ENCODE measurements around the gene GRIK4.

- TF ChIP-seq, protein P1, sequence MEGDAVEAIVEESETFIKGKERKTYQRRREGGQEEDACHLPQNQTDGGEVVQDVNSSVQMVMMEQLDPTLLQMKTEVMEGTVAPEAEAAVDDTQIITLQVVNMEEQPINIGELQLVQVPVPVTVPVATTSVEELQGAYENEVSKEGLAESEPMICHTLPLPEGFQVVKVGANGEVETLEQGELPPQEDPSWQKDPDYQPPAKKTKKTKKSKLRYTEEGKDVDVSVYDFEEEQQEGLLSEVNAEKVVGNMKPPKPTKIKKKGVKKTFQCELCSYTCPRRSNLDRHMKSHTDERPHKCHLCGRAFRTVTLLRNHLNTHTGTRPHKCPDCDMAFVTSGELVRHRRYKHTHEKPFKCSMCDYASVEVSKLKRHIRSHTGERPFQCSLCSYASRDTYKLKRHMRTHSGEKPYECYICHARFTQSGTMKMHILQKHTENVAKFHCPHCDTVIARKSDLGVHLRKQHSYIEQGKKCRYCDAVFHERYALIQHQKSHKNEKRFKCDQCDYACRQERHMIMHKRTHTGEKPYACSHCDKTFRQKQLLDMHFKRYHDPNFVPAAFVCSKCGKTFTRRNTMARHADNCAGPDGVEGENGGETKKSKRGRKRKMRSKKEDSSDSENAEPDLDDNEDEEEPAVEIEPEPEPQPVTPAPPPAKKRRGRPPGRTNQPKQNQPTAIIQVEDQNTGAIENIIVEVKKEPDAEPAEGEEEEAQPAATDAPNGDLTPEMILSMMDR (IDR thresholded peaks at IDR 0.05), result no peak
- TF ChIP-seq ZNF121 (CRISPR knock-in tag; IDR thresholded peaks at IDR 0.05) (no peak), ZNF532 (CRISPR knock-in tag; IDR thresholded peaks at IDR 0.05; ENCODE audit: borderline replicate concordance) (no peak), SP1 (CRISPR knock-in tag; conservative IDR thresholded peaks at IDR 0.05) (no peak), FOXJ3 (CRISPR knock-in tag; IDR thresholded peaks at IDR 0.05; ENCODE audit: borderline replicate concordance) (no peak), CREM (CRISPR knock-in tag; IDR thresholded peaks at IDR 0.05) (no peak), TP53 (CRISPR knock-in tag; IDR thresholded peaks at IDR 0.05) (no peak), CDX4 (CRISPR knock-in tag; IDR thresholded peaks at IDR 0.05; ENCODE audit: borderline replicate concordance) (no peak)
- TF ChIP-seq, protein P2, sequence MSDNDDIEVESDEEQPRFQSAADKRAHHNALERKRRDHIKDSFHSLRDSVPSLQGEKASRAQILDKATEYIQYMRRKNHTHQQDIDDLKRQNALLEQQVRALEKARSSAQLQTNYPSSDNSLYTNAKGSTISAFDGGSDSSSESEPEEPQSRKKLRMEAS (CRISPR knock-in tag; IDR thresholded peaks at IDR 0.05), result no peak
- TF ChIP-seq, protein P3, sequence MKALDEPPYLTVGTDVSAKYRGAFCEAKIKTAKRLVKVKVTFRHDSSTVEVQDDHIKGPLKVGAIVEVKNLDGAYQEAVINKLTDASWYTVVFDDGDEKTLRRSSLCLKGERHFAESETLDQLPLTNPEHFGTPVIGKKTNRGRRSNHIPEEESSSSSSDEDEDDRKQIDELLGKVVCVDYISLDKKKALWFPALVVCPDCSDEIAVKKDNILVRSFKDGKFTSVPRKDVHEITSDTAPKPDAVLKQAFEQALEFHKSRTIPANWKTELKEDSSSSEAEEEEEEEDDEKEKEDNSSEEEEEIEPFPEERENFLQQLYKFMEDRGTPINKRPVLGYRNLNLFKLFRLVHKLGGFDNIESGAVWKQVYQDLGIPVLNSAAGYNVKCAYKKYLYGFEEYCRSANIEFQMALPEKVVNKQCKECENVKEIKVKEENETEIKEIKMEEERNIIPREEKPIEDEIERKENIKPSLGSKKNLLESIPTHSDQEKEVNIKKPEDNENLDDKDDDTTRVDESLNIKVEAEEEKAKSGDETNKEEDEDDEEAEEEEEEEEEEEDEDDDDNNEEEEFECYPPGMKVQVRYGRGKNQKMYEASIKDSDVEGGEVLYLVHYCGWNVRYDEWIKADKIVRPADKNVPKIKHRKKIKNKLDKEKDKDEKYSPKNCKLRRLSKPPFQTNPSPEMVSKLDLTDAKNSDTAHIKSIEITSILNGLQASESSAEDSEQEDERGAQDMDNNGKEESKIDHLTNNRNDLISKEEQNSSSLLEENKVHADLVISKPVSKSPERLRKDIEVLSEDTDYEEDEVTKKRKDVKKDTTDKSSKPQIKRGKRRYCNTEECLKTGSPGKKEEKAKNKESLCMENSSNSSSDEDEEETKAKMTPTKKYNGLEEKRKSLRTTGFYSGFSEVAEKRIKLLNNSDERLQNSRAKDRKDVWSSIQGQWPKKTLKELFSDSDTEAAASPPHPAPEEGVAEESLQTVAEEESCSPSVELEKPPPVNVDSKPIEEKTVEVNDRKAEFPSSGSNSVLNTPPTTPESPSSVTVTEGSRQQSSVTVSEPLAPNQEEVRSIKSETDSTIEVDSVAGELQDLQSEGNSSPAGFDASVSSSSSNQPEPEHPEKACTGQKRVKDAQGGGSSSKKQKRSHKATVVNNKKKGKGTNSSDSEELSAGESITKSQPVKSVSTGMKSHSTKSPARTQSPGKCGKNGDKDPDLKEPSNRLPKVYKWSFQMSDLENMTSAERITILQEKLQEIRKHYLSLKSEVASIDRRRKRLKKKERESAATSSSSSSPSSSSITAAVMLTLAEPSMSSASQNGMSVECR (CRISPR knock-in tag; IDR thresholded peaks at IDR 0.05; ENCODE audit: borderline replicate concordance), result no peak
- TF ChIP-seq, protein P4, sequence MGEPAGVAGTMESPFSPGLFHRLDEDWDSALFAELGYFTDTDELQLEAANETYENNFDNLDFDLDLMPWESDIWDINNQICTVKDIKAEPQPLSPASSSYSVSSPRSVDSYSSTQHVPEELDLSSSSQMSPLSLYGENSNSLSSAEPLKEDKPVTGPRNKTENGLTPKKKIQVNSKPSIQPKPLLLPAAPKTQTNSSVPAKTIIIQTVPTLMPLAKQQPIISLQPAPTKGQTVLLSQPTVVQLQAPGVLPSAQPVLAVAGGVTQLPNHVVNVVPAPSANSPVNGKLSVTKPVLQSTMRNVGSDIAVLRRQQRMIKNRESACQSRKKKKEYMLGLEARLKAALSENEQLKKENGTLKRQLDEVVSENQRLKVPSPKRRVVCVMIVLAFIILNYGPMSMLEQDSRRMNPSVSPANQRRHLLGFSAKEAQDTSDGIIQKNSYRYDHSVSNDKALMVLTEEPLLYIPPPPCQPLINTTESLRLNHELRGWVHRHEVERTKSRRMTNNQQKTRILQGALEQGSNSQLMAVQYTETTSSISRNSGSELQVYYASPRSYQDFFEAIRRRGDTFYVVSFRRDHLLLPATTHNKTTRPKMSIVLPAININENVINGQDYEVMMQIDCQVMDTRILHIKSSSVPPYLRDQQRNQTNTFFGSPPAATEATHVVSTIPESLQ (CRISPR knock-in tag; IDR thresholded peaks at IDR 0.05), result no peak
Measured at GRCh38 chr11:120613264-120614226, 102.0 kb downstream of the GRIK4 start.

Measured in WTC11 (cell line).